Mucosa of descending colon (tissue), 3 donors: ENCODE results near the gene PPP3CB. TPM values are rescaled to one million over a fixed set of nuclear protein-coding genes. Genes with fewer than 3 reads are reported as not detected.

ENCODE experiments used
- ATAC-seq: fragments of 200-7000 bp; cut with Tn5 transposase; one replicate; pipeline ENCODE4 v1.9.1; 2020; ENCODE audit warnings: mild to moderate bottlenecking, moderate library complexity
- DNase-seq, 3 donors: peaks; one replicate each; pipeline ENCODE4 v3.0.0-alpha.2; 2020
- H3K36me3 ChIP-seq: fragments of 200-600 bp; one replicate; pipeline ENCODE4 v1.8.0; 2021; ENCODE audit warnings: low read depth, mild to moderate bottlenecking
- H3K4me1 ChIP-seq: fragments of 200-600 bp; one replicate; pipeline ENCODE4 v1.8.0; 2021; ENCODE audit warnings: low read depth, mild to moderate bottlenecking
- H3K4me3 ChIP-seq: fragments of 200-600 bp; one replicate; pipeline ENCODE4 v1.8.0; 2021; ENCODE audit warnings: mild to moderate bottlenecking
- H3K9me3 ChIP-seq: fragments of 200-600 bp; one replicate; pipeline ENCODE4 v1.8.0; 2021; ENCODE audit warnings: mild to moderate bottlenecking
- intact Hi-C, 2 donors: fragments of 100-400 bp; cut with DNase I in 1 of 2; cut with micrococcal nuclease in 1 of 2; formaldehyde crosslinking; loops; one replicate each; pipeline versions ENCODE4 v1.11.0 to v1.11.1; 2022; cut with DNase I, micrococcal nuclease
- total RNA-seq, 3 donors: library from RNA; stranded (reverse); fragmentation: NEBNext Ultra II Directional in 2 of 3; extraction: Animal tissue kit (Norgen Biotek cat#: 25700) in 2 of 3; gene quantifications; one replicate each; pipeline versions ENCODE4 v1.2.1 to v1.2.4, GENCODE V29; 2021 to 2023
- TF ChIP-seq, protein P1 (sequence below): fragments of 200-600 bp; IDR thresholded peaks from one replicate; pipeline ENCODE4 v1.8.0; 2022; ENCODE audit warnings: antibody characterized with exemption, mild to moderate bottlenecking
- donor health status: DM: no; HTN: no; CAD: no; lungs with moderate emphysema.
- donor health status: DM: no; HTN: no; CAD: no.
- donor health status: DM: no; HTN: yes; CAD: no.

Gene PPP3CB
- total RNA-seq, 3 donors from 2014 or later, result 25.8 to 79.6 (median 27.3) TPM

- Histone ChIP-seq H3K4me1 (no peaks in the 10 kb centered on the region), H3K36me3 (no peaks in the 10 kb centered on the region), H3K4me3 (no peak overlapping the region), H3K9me3 (no peaks in the 10 kb centered on the region)
- TF ChIP-seq, protein P1, sequence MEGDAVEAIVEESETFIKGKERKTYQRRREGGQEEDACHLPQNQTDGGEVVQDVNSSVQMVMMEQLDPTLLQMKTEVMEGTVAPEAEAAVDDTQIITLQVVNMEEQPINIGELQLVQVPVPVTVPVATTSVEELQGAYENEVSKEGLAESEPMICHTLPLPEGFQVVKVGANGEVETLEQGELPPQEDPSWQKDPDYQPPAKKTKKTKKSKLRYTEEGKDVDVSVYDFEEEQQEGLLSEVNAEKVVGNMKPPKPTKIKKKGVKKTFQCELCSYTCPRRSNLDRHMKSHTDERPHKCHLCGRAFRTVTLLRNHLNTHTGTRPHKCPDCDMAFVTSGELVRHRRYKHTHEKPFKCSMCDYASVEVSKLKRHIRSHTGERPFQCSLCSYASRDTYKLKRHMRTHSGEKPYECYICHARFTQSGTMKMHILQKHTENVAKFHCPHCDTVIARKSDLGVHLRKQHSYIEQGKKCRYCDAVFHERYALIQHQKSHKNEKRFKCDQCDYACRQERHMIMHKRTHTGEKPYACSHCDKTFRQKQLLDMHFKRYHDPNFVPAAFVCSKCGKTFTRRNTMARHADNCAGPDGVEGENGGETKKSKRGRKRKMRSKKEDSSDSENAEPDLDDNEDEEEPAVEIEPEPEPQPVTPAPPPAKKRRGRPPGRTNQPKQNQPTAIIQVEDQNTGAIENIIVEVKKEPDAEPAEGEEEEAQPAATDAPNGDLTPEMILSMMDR, result no peak
- ATAC-seq (no peak), DNase-seq (no peak)
- intact Hi-C loops, result no loop called here
Observed at GRCh38 chr10:73465978-73466726, 29.7 kb downstream of the PPP3CB start.

GRCh38 chr10:73460897-73461296 lies 34.9 kb downstream of the PPP3CB start:
- Histone ChIP-seq H3K4me1 (peaks cover 10% of the 10 kb centered on the region), H3K4me3 (no peak overlapping the region), H3K9me3 (no peaks in the 10 kb centered on the region), H3K36me3 (no peaks in the 10 kb centered on the region)
- DNase-seq, result no peak
- no peak for ATAC-seq
- intact Hi-C loops, result no loop called here
- TF ChIP-seq, protein P1, result no peak

- intact Hi-C loops, result no loop called here
- H3K36me3 ChIP-seq, result no peaks in the 10 kb centered on the region
- no peak overlapping the region for H3K4me3 ChIP-seq
- H3K4me1 ChIP-seq, result peaks cover 10% of the 10 kb centered on the region
- H3K9me3 ChIP-seq, result no peaks in the 10 kb centered on the region
- DNase-seq (peak in 1 of 3 donors; percentile 9), ATAC-seq (peak; percentile 95)
- TF ChIP-seq, protein P1, result no peak
Observed at GRCh38 chr10:73459683-73460314, 36.0 kb downstream of the PPP3CB start.

- intact Hi-C loops, result no loop called here
- TF ChIP-seq, protein P1, result no peak
- Histone ChIP-seq H3K4me1 (peaks cover 10% of the 10 kb centered on the region), H3K36me3 (no peaks in the 10 kb centered on the region), H3K9me3 (no peaks in the 10 kb centered on the region), H3K4me3 (no peak overlapping the region)
- ATAC-seq (no peak), DNase-seq (no peak)
Observed at GRCh38 chr10:73456187-73456890, 39.5 kb downstream of the PPP3CB start.

DNA sequence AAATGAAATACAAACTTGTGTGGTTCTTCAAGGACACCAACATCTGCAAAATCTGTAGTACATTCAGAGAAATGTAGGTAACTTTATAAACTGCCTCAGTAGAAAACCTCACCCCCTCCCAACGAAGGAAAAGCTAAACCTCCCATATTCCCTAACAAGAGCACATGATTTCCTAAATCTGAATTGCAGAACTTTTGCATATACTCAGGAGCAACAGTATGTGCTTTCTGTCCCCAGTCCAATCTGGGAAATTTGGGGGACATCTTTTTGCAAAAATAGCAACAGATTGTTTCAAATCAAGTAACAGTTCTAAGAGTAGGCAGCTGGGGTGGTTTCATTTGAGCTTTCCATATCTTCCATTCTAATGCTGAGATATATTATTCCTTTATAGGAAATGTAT lies 46.7 kb downstream of the PPP3CB start:
- Histone ChIP-seq H3K4me3 (no peak overlapping the region), H3K36me3 (no peaks in the 10 kb centered on the region), H3K4me1 (no peaks in the 10 kb centered on the region), H3K9me3 (no peaks in the 10 kb centered on the region)
- TF ChIP-seq, protein P1, result no peak
- intact Hi-C loops, result no loop called here
- ATAC-seq, result no peak
- no peak for DNase-seq
